Trophoblast cell (in vitro differentiated cells and primary cell): ENCODE measurements around the gene MS4A15.
A peak's percentile ranks its signal among the peaks of the same experiment; 100 is the strongest.

Experiments used
- DNase-seq, 2 donors: peaks; one replicate each; pipeline ENCODE4 v3.0.0-alpha.2; 2016
- H2AFZ ChIP-seq: 2 replicates; pipeline ENCODE4 v1.6.1; 2013; ENCODE audit warnings: low read length, moderate library complexity, mild to moderate bottlenecking; ENCODE audit not compliant: insufficient read depth, poor library complexity
- H2AK5ac ChIP-seq: 2 replicates; pipeline ENCODE4 v1.6.1; 2013; ENCODE audit warnings: mild to moderate bottlenecking, low read length
- H2BK120ac ChIP-seq: 2 replicates; pipeline ENCODE4 v1.6.1; 2013; ENCODE audit warnings: low read length, mild to moderate bottlenecking, moderate library complexity; ENCODE audit not compliant: insufficient read depth, poor library complexity
- H2BK12ac ChIP-seq: 2 replicates; pipeline ENCODE4 v1.6.1; 2013; ENCODE audit warnings: mild to moderate bottlenecking, low read length, moderate library complexity
- H2BK5ac ChIP-seq: 2 replicates; pipeline ENCODE4 v1.6.1; 2013; ENCODE audit warnings: low read length, low read depth, moderate library complexity, mild to moderate bottlenecking; ENCODE audit not compliant: poor library complexity
- H3K14ac ChIP-seq: 2 replicates; pipeline ENCODE4 v1.6.1; 2013; ENCODE audit warnings: mild to moderate bottlenecking, low read length
- H3K18ac ChIP-seq: 2 replicates; pipeline ENCODE4 v1.6.1; 2013; ENCODE audit warnings: mild to moderate bottlenecking, low read length
- H3K23ac ChIP-seq: 2 replicates; pipeline ENCODE4 v1.6.1; 2013; ENCODE audit warnings: low read length
- H3K27ac ChIP-seq: 2 replicates; pipeline ENCODE4 v1.5.1; 2013; ENCODE audit warnings: low read depth, mild to moderate bottlenecking, inconsistent platforms, low read length, moderate library complexity
- H3K27me3 ChIP-seq: 2 replicates; pipeline ENCODE4 v1.6.1; 2013; ENCODE audit warnings: inconsistent platforms, mild to moderate bottlenecking, low read length, moderate library complexity; ENCODE audit not compliant: insufficient read depth
- H3K36me3 ChIP-seq, 2 experiments: 1 replicate in 1 of 2; 2 replicates in 1 of 2; pipeline ENCODE4 v1.6.1; 2013; ENCODE audit warnings: low read length in 2 of 2, mild to moderate bottlenecking in 2 of 2, moderate library complexity in 1 of 2; ENCODE audit not compliant: insufficient read depth in 2 of 2, control insufficient read depth in 1 of 2
- H3K4ac ChIP-seq: 2 replicates; pipeline ENCODE4 v1.6.1; 2013; ENCODE audit warnings: low read depth, mild to moderate bottlenecking, low read length, moderate library complexity
- H3K4me1 ChIP-seq, 2 experiments: 1 replicate in 1 of 2; 2 replicates in 1 of 2; pipeline ENCODE4 v1.6.1; 2013; ENCODE audit warnings: low read length in 2 of 2, mild to moderate bottlenecking in 2 of 2, moderate library complexity in 1 of 2; ENCODE audit not compliant: insufficient read depth in 2 of 2, control insufficient read depth in 1 of 2
- H3K4me2 ChIP-seq: 2 replicates; pipeline ENCODE4 v1.6.1; 2013; ENCODE audit warnings: inconsistent platforms, mild to moderate bottlenecking, low read length, moderate library complexity
- H3K4me3 ChIP-seq: 2 replicates; pipeline ENCODE4 v1.5.1; 2013; ENCODE audit warnings: mild to moderate bottlenecking, low read depth, low read length, inconsistent platforms
- H3K79me1 ChIP-seq: one replicate; pipeline ENCODE4 v1.6.1; 2013; ENCODE audit warnings: low read length
- H3K79me2 ChIP-seq: 2 replicates; pipeline ENCODE4 v1.6.1; 2013; ENCODE audit warnings: low read length, mild to moderate bottlenecking; ENCODE audit not compliant: control insufficient read depth, insufficient read depth, poor library complexity
- H3K9ac ChIP-seq: 2 replicates; pipeline ENCODE4 v1.6.1; 2013; ENCODE audit warnings: mild to moderate bottlenecking, low read length
- H3K9me3 ChIP-seq: 2 replicates; pipeline ENCODE4 v1.6.1; 2013; ENCODE audit warnings: low read depth, mild to moderate bottlenecking, control low read depth, inconsistent platforms, low read length; ENCODE audit not compliant: insufficient read depth
- H4K12ac ChIP-seq: 2 replicates; pipeline ENCODE4 v1.6.1; 2013; ENCODE audit warnings: low read depth, mild to moderate bottlenecking, low read length, moderate library complexity
- H4K8ac ChIP-seq: 2 replicates; pipeline ENCODE4 v1.6.1; 2013; ENCODE audit warnings: low read depth, mild to moderate bottlenecking, low read length, moderate library complexity
- H4K91ac ChIP-seq: one replicate; pipeline ENCODE4 v1.6.1; 2013; ENCODE audit warnings: low read depth, mild to moderate bottlenecking, low read length, moderate library complexity
- WGBS: extraction: QIAGEN DNeasy Blood & Tissue Kit; methylation state at CpG from one replicate; pipeline ENCODE4 v1.1.7; 2013; ENCODE audit warnings: missing lambda C conversion rate; ENCODE audit not compliant: insufficient read length, insufficient coverage; ENCODE audit errors: extremely low coverage; 5-methylcytosine and 5-hydroxymethylcytosine counted together

The MS4A15 gene

DNA sequence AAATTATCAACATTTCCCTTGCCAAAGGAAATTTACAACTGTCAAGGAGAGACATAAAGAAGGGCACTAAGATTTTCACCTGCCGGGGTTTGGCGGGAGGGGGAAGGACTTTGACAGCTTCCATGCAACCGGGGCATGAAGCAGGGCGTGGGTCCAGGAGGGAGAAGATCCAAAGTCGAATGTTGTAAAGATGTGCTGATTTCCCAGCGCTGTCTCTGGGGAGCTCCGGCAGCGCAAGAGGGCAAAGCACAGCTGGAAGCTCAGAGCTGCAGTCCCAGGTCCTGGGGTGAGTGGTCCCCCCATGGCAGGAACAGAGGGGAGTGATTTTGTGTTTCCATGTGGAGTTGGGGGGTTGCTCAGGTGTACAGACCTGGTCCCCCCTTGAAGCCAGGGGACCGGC, 28.5 kb downstream of the MS4A15 start, which contains the start of gene MS4A10:
TSS of gene MS4A10 (plus strand) at position 198 of the 400 bp plus-strand sequence. CDS start 5,003 bp downstream, outside the sequence.
- no peak within 1 kb of the TSS for H2BK120ac ChIP-seq
- no peak within 1 kb of the TSS for H3K4ac ChIP-seq
- H3K18ac ChIP-seq: no peak within 1 kb of the TSS
- no peak within 1 kb of the TSS for H3K14ac ChIP-seq
- no CpG with 5 or more reads among the region's 9 CpGs for WGBS
- no peak within 1 kb of the TSS for H2AFZ ChIP-seq
- H3K9ac ChIP-seq: no peak within 1 kb of the TSS
- H4K12ac ChIP-seq: no peak within 1 kb of the TSS
- no peak within 1 kb of the TSS for H4K91ac ChIP-seq
- H3K4me3 ChIP-seq: no peak within 1 kb of the TSS
- H2AK5ac ChIP-seq: no peak within 1 kb of the TSS
- H3K79me1 ChIP-seq: no peaks in the 10 kb centered on the region
- H2BK12ac ChIP-seq: no peak within 1 kb of the TSS
- H3K4me2 ChIP-seq: no peak within 1 kb of the TSS
- H3K4me1 ChIP-seq: no peaks in the 10 kb centered on the region
- no peaks in the 10 kb centered on the region for H3K27me3 ChIP-seq
- no peak within 1 kb of the TSS for H2BK5ac ChIP-seq
- H4K8ac ChIP-seq: no peak within 1 kb of the TSS
- no peak within 1 kb of the TSS for H3K27ac ChIP-seq
- peaks cover 4% of the 10 kb centered on the region for H3K9me3 ChIP-seq
- DNase-seq: no peak
- no peaks in the 10 kb centered on the region for H3K79me2 ChIP-seq
- H3K36me3 ChIP-seq: no peaks in the 10 kb centered on the region
- H3K23ac ChIP-seq: no peak within 1 kb of the TSS

DNA sequence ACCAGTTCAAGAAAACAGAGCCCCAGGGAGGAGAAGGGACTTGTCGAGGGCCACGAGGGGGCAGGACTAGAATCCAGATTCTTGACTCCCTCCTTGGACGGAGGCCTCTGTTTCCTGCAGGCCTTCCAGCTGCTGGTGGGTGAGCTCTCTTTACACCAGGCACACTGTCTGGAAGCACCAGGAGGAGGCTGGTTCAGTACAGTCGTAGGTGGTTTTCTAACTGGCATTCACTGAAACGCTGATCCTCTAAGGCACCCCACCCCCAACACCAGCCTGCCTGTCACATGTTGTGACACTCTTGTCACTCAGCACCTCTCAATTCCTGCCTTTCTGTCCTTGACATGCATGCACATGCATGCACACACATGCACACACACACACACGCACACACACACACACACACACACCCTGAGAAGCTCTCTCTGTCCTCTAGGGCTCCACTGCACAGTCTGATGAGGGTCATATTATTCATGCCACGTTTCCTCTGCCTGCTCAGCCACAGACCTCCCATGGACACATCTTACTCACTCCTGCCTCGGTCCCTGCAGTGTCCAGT, 29.2 kb downstream of the MS4A15 start:
- Histone ChIP-seq H3K4ac (no peak overlapping the region), H3K9ac (no peak overlapping the region), H3K4me2 (no peak overlapping the region), H3K18ac (no peak overlapping the region), H3K4me1 (no peaks in the 10 kb centered on the region), H4K12ac (no peak overlapping the region), H2BK5ac (no peak overlapping the region), H2BK120ac (no peak overlapping the region), H3K9me3 (peaks cover 9% of the 10 kb centered on the region), H3K79me2 (no peaks in the 10 kb centered on the region), H4K91ac (no peak overlapping the region), H2AFZ (no peak overlapping the region), H3K79me1 (no peaks in the 10 kb centered on the region), H3K14ac (no peak overlapping the region), H4K8ac (no peak overlapping the region), H3K23ac (no peak overlapping the region), H3K4me3 (no peak overlapping the region), H3K36me3 (no peaks in the 10 kb centered on the region), H2AK5ac (no peak overlapping the region), H2BK12ac (no peak overlapping the region), H3K27ac (no peak overlapping the region), H3K27me3 (no peaks in the 10 kb centered on the region)
- no peak for DNase-seq
- WGBS: no CpG with 5 or more reads among the region's 8 CpGs

DNA sequence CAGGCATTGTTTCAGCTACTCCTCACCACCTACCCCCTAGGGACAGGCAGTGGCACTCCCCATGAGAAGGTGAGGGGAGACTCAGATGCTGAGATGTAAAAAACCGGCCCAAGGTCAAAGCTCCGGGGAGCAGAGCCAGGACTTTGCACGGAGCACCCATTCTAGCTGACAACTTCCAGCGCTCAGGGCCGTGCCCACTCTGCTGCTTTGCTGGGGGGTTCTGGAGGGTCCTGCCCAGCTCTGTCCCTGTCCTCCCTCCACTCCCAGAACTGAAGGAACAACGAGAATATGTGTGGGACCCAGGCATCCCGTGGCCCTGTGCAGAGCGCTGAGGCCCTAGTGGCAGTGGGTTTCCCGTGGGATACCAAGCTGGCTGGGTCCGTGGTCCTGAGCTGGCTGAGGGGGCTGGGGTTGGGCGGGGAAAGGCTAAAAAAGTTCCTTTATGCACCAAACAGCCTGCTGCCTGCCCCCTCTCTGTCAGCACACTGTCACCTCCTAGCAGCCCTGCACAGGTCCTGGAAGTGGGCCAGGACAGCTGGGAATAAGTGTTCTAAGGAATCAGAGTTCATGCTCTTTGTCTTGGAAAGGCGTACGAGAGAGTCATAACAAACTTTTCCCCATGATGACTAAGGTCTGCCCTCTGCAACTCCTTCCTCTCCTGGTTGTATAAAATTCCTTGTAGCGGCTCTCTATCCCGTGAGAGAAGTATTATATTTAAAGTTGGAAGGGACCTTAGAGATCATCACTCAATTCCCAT, 30.3 kb downstream of the MS4A15 start:
- Histone ChIP-seq H3K4me2 (no peak overlapping the region), H3K4me3 (no peak overlapping the region), H2AFZ (no peak overlapping the region), H4K8ac (no peak overlapping the region), H3K27ac (no peak overlapping the region), H4K12ac (no peak overlapping the region), H2AK5ac (no peak overlapping the region), H3K14ac (no peak overlapping the region), H3K23ac (no peak overlapping the region), H4K91ac (no peak overlapping the region), H3K36me3 (no peaks in the 10 kb centered on the region), H3K79me2 (no peaks in the 10 kb centered on the region), H3K9ac (no peak overlapping the region), H2BK120ac (no peak overlapping the region), H2BK12ac (no peak overlapping the region), H3K4ac (no peak overlapping the region), H3K79me1 (no peaks in the 10 kb centered on the region), H3K4me1 (no peaks in the 10 kb centered on the region), H3K9me3 (peaks cover 21% of the 10 kb centered on the region), H2BK5ac (no peak overlapping the region), H3K18ac (no peak overlapping the region), H3K27me3 (no peaks in the 10 kb centered on the region)
- WGBS: no CpG with 5 or more reads among the region's 15 CpGs
- no peak for DNase-seq

- no peak overlapping the region for H4K91ac ChIP-seq
- peaks cover 34% of the 10 kb centered on the region for H3K9me3 ChIP-seq
- H2AFZ ChIP-seq: no peak overlapping the region
- no peak overlapping the region for H3K4ac ChIP-seq
- no peak overlapping the region for H3K9ac ChIP-seq
- H2BK5ac ChIP-seq: no peak overlapping the region
- no peak overlapping the region for H2BK120ac ChIP-seq
- no peak overlapping the region for H3K23ac ChIP-seq
- H4K8ac ChIP-seq: no peak overlapping the region
- H3K4me2 ChIP-seq: no peak overlapping the region
- no peak overlapping the region for H4K12ac ChIP-seq
- H3K79me2 ChIP-seq: no peaks in the 10 kb centered on the region
- H3K27me3 ChIP-seq: no peaks in the 10 kb centered on the region
- H3K14ac ChIP-seq: no peak overlapping the region
- no peak overlapping the region for H3K27ac ChIP-seq
- H3K18ac ChIP-seq: no peak overlapping the region
- H2BK12ac ChIP-seq: no peak overlapping the region
- peak overlapping the region; percentile 18 for H3K4me3 ChIP-seq
- H3K4me1 ChIP-seq: no peaks in the 10 kb centered on the region
- no peaks in the 10 kb centered on the region for H3K36me3 ChIP-seq
- no peak for DNase-seq
- no CpG with 5 or more reads among the region's 7 CpGs for WGBS
- no peaks in the 10 kb centered on the region for H3K79me1 ChIP-seq
- no peak overlapping the region for H2AK5ac ChIP-seq
Measured at GRCh38 chr11:60788401-60789125, 31.9 kb downstream of the MS4A15 start.
